ENCODE measurements around the gene SKP1.

SKP1 gene

DNA sequence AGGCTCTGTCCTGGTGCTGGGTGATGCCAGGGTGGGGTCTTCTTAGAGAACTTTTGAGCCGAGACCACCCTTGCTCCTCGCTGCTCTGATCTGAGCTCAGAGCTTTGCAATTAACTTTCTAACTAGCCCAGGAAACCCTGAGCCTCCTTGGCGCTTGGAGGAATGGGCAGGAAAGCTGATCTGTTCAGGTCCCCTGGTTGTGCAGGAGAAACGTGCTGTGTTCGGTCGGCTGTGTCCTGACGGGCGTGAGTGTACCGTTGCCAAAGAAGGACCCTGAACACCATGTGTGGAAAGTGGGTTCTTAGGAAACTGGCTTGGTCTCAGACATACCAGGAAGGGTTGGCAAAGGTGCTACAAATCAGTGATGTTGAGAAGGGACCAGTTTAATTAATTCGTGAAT, 60.5 kb downstream of the SKP1 start:
- no peaks in the 10 kb centered on the region for H3K9me3 ChIP-seq (ENCODE audit: insufficient read depth, low read depth, low read length)
- H2AFZ ChIP-seq (ENCODE audit: low read length), result no peak overlapping the region
- H3K9ac ChIP-seq (ENCODE audit: low read depth, low read length, poor library complexity, severe bottlenecking), result no peak overlapping the region
- H3F3A ChIP-seq (ENCODE audit: low read depth), result no peaks in the 10 kb centered on the region
- TF ChIP-seq, protein P1, sequence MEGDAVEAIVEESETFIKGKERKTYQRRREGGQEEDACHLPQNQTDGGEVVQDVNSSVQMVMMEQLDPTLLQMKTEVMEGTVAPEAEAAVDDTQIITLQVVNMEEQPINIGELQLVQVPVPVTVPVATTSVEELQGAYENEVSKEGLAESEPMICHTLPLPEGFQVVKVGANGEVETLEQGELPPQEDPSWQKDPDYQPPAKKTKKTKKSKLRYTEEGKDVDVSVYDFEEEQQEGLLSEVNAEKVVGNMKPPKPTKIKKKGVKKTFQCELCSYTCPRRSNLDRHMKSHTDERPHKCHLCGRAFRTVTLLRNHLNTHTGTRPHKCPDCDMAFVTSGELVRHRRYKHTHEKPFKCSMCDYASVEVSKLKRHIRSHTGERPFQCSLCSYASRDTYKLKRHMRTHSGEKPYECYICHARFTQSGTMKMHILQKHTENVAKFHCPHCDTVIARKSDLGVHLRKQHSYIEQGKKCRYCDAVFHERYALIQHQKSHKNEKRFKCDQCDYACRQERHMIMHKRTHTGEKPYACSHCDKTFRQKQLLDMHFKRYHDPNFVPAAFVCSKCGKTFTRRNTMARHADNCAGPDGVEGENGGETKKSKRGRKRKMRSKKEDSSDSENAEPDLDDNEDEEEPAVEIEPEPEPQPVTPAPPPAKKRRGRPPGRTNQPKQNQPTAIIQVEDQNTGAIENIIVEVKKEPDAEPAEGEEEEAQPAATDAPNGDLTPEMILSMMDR (conservative IDR thresholded peaks at IDR 0.05; ENCODE audit: low read length), result no peak
- no peak for TF ChIP-seq EZH2phosphoT487 (IDR thresholded peaks at IDR 0.05; ENCODE audit: borderline replicate concordance)
- H3K79me2 ChIP-seq (ENCODE audit: insufficient read depth, low read length), result no peaks in the 10 kb centered on the region
- no peaks in the 10 kb centered on the region for H3K4me1 ChIP-seq (ENCODE audit: insufficient read depth, low read length, poor library complexity, severe bottlenecking)
- H3K9me2 ChIP-seq (replicated peaks; ENCODE audit: low read depth, low read length), result no peaks in the 10 kb centered on the region
- H4K20me1 ChIP-seq (ENCODE audit: insufficient read depth, low read length, poor library complexity, severe bottlenecking), result no peaks in the 10 kb centered on the region
- H3K27me3 ChIP-seq (ENCODE audit: insufficient read depth, low read length, poor library complexity, severe bottlenecking), result no peaks in the 10 kb centered on the region
- no peak overlapping the region for H3K4me2 ChIP-seq (ENCODE audit: low read depth, low read length, poor library complexity, severe bottlenecking)
- no peaks in the 10 kb centered on the region for H3K36me3 ChIP-seq (ENCODE audit: insufficient read depth, low read length)
- H3K4me3 ChIP-seq (ENCODE audit: low read length, poor library complexity, severe bottlenecking), result no peak overlapping the region

DNA sequence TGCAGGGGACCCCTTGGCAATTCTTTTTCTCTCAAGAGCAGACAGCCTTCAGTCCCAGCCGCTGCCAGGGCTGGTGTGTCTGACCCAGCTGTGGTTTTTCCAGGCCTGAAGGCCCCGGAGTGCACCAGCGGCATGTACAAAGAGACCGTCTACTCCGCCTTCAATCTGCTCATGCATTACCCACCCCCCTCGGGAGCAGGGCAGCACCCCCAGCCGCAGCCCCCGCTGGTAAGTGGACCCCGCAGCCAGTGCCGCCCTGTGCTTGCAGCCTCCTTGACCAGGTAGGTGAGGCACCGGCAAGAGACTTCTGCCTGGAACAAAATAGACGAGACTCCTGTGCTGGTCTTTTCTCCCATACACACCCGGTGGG, 61.0 kb downstream of the SKP1 start:
- Histone ChIP-seq H3K4me2 (ENCODE audit: low read depth, low read length, poor library complexity, severe bottlenecking) (no peak overlapping the region), H3K4me3 (ENCODE audit: low read length, poor library complexity, severe bottlenecking) (no peak overlapping the region), H3K36me3 (ENCODE audit: insufficient read depth, low read length) (no peaks in the 10 kb centered on the region), H3K27me3 (ENCODE audit: insufficient read depth, low read length, poor library complexity, severe bottlenecking) (no peaks in the 10 kb centered on the region), H3K9ac (ENCODE audit: low read depth, low read length, poor library complexity, severe bottlenecking) (no peak overlapping the region), H3K79me2 (ENCODE audit: insufficient read depth, low read length) (no peaks in the 10 kb centered on the region), H3K9me2 (replicated peaks; ENCODE audit: low read depth, low read length) (no peaks in the 10 kb centered on the region), H4K20me1 (ENCODE audit: insufficient read depth, low read length, poor library complexity, severe bottlenecking) (no peaks in the 10 kb centered on the region), H2AFZ (ENCODE audit: low read length) (no peak overlapping the region), H3K9me3 (ENCODE audit: insufficient read depth, low read depth, low read length) (no peaks in the 10 kb centered on the region), H3F3A (ENCODE audit: low read depth) (no peaks in the 10 kb centered on the region), H3K4me1 (ENCODE audit: insufficient read depth, low read length, poor library complexity, severe bottlenecking) (no peaks in the 10 kb centered on the region)
- TF ChIP-seq, protein P1 (conservative IDR thresholded peaks at IDR 0.05; ENCODE audit: low read length), result no peak
- TF ChIP-seq EZH2phosphoT487 (IDR thresholded peaks at IDR 0.05; ENCODE audit: borderline replicate concordance), result no peak

DNA sequence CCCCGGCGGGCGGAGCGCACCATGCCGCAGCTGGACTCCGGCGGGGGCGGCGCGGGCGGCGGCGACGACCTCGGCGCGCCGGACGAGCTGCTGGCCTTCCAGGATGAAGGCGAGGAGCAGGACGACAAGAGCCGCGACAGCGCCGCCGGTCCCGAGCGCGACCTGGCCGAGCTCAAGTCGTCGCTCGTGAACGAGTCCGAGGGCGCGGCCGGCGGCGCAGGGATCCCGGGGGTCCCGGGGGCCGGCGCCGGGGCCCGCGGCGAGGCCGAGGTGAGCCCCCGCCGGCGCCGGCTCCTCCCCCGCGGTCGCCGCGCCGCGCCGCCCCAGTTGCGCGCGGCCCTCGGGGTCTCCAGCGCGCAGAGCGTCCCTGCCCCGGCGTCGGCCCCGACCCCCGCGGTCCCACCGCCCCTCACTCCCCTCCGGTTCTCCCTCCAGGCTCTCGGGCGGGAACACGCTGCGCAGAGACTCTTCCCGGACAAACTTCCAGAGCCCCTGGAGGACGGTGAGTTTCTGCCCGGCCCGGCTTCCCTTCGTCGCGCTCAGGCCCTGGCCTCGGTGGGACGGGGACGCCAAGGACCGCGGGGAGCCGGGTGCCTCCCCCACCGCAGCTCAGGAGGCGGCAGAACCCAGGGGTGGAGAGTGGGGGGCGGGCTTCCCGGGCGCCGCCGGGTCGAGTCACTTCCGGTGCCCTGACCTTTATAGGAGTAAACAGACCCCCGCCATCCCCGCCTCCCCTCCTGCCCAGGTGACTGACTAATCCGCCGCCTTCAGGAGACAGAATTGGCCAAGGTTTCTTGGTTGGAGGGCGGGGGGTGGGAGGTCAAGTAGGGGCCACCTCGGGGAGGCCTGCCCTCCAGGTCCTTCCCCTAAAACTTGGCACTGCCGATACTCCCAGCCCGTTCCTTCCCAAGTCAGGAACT, 61.6 kb downstream of the SKP1 start:
- H3K9ac ChIP-seq (ENCODE audit: low read depth, low read length, poor library complexity, severe bottlenecking), result no peak overlapping the region
- no peaks in the 10 kb centered on the region for H3K79me2 ChIP-seq (ENCODE audit: insufficient read depth, low read length)
- H3F3A ChIP-seq (ENCODE audit: low read depth), result no peaks in the 10 kb centered on the region
- no peaks in the 10 kb centered on the region for H3K9me2 ChIP-seq (replicated peaks; ENCODE audit: low read depth, low read length)
- no peaks in the 10 kb centered on the region for H4K20me1 ChIP-seq (ENCODE audit: insufficient read depth, low read length, poor library complexity, severe bottlenecking)
- H3K9me3 ChIP-seq (ENCODE audit: insufficient read depth, low read depth, low read length), result no peaks in the 10 kb centered on the region
- H3K4me2 ChIP-seq (ENCODE audit: low read depth, low read length, poor library complexity, severe bottlenecking), result no peak overlapping the region
- H3K4me3 ChIP-seq (ENCODE audit: low read length, poor library complexity, severe bottlenecking), result no peak overlapping the region
- no peak overlapping the region for H2AFZ ChIP-seq (ENCODE audit: low read length)
- H3K36me3 ChIP-seq (ENCODE audit: insufficient read depth, low read length), result no peaks in the 10 kb centered on the region
- TF ChIP-seq, protein P1 (conservative IDR thresholded peaks at IDR 0.05; ENCODE audit: low read length), result no peak
- TF ChIP-seq EZH2phosphoT487 (IDR thresholded peaks at IDR 0.05; ENCODE audit: borderline replicate concordance), result no peak
- no peaks in the 10 kb centered on the region for H3K4me1 ChIP-seq (ENCODE audit: insufficient read depth, low read length, poor library complexity, severe bottlenecking)
- no peaks in the 10 kb centered on the region for H3K27me3 ChIP-seq (ENCODE audit: insufficient read depth, low read length, poor library complexity, severe bottlenecking)

Measured in Loucy (cell line).